OCI-M2 (cell line): ENCODE data around the gene GARIN1A.

ENCODE experiments used
- DNase-seq: peaks from one replicate; lab custom pipeline; 2025; ENCODE audit not compliant: unreplicated experiment; lab: John Stamatoyannopoulos, UW

Gene GARIN1A

DNA sequence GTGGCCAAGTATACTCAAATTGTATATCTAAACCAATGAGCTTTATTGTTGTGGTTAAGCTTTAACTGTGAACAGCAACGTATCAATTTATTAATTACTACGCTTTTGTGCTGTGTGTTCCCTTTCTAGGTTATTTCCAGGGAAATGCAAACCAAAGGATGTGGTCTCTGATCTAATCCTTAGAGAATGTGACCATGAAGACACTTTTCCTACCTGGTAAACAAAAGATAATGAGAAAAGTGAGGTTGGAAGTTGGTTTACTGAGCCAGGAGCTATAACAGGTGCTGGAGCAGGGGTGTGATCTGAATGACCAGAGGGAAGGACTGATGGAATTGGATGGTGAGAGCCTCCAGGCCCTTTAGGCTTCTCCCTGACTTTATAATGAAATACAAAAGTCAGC, 41.7 kb downstream of the GARIN1A start:
- DNase-seq: no peak

DNA sequence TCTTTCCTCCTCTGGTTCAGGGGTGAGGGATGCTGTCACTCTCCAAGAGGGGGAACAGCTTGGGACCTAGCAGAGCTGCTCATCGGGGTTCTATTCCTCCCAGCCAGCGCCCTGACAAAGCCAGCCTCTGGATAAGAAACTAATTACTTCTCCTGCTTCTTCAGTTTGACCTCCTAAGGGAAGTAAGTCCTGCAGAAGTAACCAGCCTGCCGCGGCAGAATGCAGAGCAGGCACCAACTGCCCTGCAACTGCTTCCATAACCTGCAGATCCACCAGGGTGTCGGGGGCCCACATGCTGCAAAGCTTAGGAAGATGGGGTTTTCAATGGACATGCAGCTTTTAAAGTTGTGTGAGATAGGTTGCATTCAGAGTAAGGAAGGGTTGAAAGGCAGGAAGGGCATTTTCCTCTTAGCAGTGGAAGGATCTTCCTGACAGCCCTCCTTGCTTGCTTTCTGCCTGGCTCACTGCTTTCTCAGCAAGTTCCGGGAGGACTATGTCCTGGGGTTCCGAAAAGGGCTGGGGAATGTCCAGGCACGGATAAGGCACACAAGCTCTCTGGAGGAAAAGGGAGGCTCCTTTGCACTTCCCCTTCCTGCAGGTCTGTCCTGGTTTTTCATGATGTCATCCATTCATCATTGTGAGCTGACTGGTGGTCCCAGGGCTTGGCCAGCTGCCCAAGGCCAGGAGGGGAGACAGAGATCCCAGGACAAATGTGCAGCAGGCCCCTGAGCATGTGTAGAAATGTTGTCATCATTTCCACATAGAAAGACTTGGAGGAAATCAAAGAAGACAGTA, 42.8 kb downstream of the GARIN1A start:
- DNase-seq: no peak

GRCh38 chr7:128718967-128719642, 47.0 kb downstream of the GARIN1A start:
- no peak for DNase-seq

GRCh38 chr7:128721376-128721775, 49.3 kb downstream of the GARIN1A start:
- no peak for DNase-seq
